ENCODE measurements around the gene HERC2. TPM values are rescaled to one million over a fixed set of nuclear protein-coding genes. Genes with fewer than 3 reads are reported as not detected.

HERC2 gene
- total and polyA plus RNA-seq, 2 of the 13 experiments (the other 11 are each of a cell fraction or from before 2014, with no cell fraction given): 17.6 to 24.8 TPM

DNA sequence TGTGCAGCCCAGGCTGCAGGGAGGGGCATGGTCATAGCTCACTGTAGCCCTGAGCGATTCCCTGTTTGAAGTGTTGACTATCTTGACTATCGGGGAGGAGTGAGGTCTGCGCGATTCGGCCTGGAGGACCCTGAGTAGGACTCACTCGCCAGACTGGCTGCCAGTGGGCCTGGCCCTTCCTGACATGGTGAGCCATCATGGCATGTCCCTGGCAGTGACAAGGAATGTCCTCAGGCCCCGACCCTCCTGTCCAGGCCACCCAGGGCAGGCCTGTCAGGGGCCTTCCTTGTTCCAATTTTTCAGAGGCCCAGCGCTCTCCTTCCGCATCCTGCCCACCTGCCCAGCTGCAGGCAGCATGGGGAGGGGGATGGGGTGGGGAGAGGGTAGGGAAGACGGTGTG, 217.7 kb downstream of the HERC2 start:
- CTCF ChIA-PET (ENCODE audit: low intra/inter-chr PET ratio, low total read pairs): no interaction called here
- intact Hi-C loops (cut with micrococcal nuclease; ENCODE audit: unreplicated experiment): no loop called here
- TF ChIP-seq ZSCAN9 (CRISPR knock-in tag; IDR thresholded peaks at IDR 0.05; ENCODE audit: borderline replicate concordance): no peak
- no peak for TF ChIP-seq ZNF646 (CRISPR knock-in tag; IDR thresholded peaks at IDR 0.05)
- TF ChIP-seq MED8 (CRISPR knock-in tag; IDR thresholded peaks at IDR 0.05; ENCODE audit: insufficient replicate concordance): no peak
- no peak for TF ChIP-seq ZNF251 (CRISPR knock-in tag; IDR thresholded peaks at IDR 0.05)
- TF ChIP-seq, protein P1, sequence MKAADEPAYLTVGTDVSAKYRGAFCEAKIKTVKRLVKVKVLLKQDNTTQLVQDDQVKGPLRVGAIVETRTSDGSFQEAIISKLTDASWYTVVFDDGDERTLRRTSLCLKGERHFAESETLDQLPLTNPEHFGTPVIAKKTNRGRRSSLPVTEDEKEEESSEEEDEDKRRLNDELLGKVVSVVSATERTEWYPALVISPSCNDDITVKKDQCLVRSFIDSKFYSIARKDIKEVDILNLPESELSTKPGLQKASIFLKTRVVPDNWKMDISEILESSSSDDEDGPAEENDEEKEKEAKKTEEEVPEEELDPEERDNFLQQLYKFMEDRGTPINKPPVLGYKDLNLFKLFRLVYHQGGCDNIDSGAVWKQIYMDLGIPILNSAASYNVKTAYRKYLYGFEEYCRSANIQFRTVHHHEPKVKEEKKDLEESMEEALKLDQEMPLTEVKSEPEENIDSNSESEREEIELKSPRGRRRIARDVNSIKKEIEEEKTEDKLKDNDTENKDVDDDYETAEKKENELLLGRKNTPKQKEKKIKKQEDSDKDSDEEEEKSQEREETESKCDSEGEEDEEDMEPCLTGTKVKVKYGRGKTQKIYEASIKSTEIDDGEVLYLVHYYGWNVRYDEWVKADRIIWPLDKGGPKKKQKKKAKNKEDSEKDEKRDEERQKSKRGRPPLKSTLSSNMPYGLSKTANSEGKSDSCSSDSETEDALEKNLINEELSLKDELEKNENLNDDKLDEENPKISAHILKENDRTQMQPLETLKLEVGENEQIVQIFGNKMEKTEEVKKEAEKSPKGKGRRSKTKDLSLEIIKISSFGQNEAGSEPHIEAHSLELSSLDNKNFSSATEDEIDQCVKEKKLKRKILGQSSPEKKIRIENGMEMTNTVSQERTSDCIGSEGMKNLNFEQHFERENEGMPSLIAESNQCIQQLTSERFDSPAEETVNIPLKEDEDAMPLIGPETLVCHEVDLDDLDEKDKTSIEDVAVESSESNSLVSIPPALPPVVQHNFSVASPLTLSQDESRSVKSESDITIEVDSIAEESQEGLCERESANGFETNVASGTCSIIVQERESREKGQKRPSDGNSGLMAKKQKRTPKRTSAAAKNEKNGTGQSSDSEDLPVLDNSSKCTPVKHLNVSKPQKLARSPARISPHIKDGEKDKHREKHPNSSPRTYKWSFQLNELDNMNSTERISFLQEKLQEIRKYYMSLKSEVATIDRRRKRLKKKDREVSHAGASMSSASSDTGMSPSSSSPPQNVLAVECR (CRISPR knock-in tag; IDR thresholded peaks at IDR 0.05; ENCODE audit: borderline replicate concordance): no peak
- TF ChIP-seq SIX1 (CRISPR knock-in tag; IDR thresholded peaks at IDR 0.05; ENCODE audit: borderline replicate concordance): no peak
- TF ChIP-seq ZHX2 (IDR thresholded peaks at IDR 0.05; ENCODE audit: low read depth): no peak
- no peak for TF ChIP-seq ZHX2 (CRISPR knock-in tag; IDR thresholded peaks at IDR 0.05; ENCODE audit: borderline replicate concordance)

More for the DNA sequence above, 217.7 kb downstream of the HERC2 start:
- Histone ChIP-seq H3K79me2 (ENCODE audit: insufficient read depth, low read length) (no peaks in the 10 kb centered on the region), H3K27ac (ENCODE audit: extremely low read length, insufficient read depth, low read length) (no peak overlapping the region), H4K20me1 (ENCODE audit: insufficient read depth, low read length) (no peaks in the 10 kb centered on the region), H3K4me2 (ENCODE audit: low read depth, low read length) (no peak overlapping the region), H2AFZ (ENCODE audit: low read length) (no peak overlapping the region), H3K36me3 (replicated peaks in 1 of 2; ENCODE audit: control insufficient read depth in 1 of 2, insufficient read depth in 2 of 2, low read length in 2 of 2) (no peaks in the 10 kb centered on the region), H3K27me3 (ENCODE audit: control insufficient read depth in 1 of 2, insufficient read depth in 2 of 2, low read length in 2 of 2) (peaks cover 8 to 57% of the 10 kb centered on the region in 2 experiments), H3K9ac (ENCODE audit: insufficient read depth, low read depth, low read length) (no peak overlapping the region), H3K4me1 (ENCODE audit: insufficient read depth, low read length) (peaks cover 18% of the 10 kb centered on the region), H3K4me3 (replicated peaks in 1 of 3; ENCODE audit: insufficient read depth in 1 of 3, low read depth in 2 of 3, low read length in 3 of 3) (no peak overlapping the region), H3K9me3 (ENCODE audit: low read length) (no peaks in the 10 kb centered on the region)
- in situ Hi-C loops (cut with HindIII; ENCODE audit: extremely low pct_ligation_motif_present, low pct_unique_long_range_greater_than_20kb): no loop called here
- POLR2A ChIA-PET: no interaction called here
- DNase-seq (ENCODE audit: low spot score): no peak
- 70% methylated on average over 8 of the region's 10 CpGs for WGBS (ENCODE audit: low lambda C conversion rate)
- no TSS peak for BruUV-seq (replicated peaks)
- ATAC-seq: no peak
- no peak for FAIRE-seq

Data from HepG2 (cell line).